ENCODE results near the gene TRIOBP.
"Not testable (repeated sequence)": the region's sequence is repeated elsewhere in the genome, so short reads cannot be mapped to it uniquely, and the experiment has no call there.

Gene TRIOBP

DNA sequence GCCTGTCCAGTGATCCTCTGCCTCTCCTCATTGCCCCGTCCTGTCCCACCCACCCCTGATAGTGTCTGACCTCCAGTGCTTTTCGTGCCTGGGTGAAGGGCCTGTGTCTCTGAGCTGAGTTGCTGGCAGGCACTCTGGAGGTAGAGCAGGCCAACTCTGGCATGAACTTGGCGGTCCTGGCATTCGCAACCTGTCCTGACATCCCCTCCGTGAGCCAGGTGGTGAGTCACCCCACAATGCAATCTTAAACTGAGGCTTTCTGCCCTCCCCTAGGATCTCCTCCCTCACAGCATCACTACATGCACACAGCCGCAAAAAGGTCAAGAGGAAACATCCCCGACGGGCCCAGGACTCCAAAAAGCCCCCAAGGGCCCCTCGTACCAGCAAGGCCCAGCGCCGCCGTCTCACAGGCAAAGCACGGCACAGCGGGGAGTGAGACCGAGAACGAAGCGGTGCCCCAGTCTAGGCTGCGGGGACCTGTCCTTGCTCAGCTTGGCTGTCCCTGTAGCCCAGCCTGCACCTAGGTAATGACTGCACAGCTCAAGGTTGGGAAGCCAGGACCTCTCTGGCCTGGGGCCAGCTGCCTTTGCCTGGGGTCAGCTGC, 5.8 kb upstream of the TRIOBP start:
- DNase-seq, result no peak

DNA sequence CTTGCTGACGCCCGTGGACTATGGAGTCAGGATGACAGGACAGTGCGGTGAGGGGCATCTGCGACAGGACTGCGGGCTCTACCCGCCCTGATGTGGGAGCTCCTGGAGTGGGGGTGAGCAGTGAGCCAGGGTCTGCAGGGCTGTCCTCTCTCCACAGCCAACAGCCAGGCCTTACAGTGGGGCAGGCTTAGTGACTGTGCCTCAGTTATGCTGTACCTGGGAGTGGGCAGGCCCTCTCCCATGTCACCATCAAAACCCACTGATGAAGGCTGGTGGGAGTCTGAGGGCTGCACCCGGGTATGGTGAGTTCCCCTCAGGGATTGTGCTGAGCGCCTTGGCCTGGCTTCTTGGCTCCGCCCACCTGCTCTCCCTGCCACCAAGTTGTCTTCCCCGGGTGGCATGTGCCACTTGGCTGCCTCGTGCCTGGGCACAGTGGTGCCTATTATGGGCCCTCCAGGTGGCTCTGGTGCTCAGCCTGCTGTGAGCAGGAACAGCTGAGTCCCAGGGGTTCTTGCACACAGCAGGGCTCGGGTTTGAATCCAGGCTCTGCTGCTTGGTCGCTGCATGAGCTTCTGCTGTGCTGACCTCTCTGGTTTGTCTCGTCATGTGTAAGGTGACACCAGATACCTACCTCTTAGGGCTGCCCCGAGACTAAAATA, 4.1 kb upstream of the TRIOBP start:
- no peak for DNase-seq

GRCh38 chr22:37694131-37694530, 2.7 kb upstream of the TRIOBP start:
- DNase-seq, result not testable (repeated sequence)

DNA sequence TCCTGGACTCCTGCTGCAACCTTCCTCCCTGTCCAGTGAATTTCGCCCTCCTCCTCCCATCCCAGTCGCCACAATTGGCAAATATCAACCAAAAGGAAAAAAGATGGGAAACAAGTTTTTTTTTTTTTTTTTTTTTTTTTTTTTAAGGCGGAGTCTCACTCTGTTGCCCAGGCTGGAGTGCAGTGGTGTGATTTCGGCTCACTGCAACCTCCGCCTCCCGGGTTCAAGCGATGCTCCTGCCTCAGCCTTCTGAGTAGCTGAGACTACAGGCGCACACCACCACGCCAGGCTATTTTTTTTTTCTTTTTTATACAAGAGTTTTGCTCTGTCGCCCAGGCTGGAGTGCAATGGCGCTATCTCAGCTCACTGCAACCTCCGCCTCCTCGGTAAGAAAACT, 590 bp upstream of the TRIOBP start:
- DNase-seq, result not testable (repeated sequence)

DNA sequence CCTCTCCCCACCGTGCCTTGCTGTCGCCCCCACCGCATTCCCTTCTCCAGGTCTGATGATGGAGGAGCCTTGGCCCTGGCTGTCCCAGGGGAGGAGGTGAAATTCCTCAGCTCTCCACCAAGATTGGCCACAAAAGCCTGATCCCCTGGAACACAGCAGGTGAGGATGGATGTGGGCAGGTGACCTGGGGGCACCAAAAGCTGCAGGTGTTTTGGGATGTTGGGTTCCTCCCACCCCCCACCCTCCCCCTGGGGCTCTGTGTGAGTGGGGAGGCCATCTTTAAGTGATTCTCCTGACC, 639 bp downstream of the TRIOBP start:
- no peak for DNase-seq

DNA sequence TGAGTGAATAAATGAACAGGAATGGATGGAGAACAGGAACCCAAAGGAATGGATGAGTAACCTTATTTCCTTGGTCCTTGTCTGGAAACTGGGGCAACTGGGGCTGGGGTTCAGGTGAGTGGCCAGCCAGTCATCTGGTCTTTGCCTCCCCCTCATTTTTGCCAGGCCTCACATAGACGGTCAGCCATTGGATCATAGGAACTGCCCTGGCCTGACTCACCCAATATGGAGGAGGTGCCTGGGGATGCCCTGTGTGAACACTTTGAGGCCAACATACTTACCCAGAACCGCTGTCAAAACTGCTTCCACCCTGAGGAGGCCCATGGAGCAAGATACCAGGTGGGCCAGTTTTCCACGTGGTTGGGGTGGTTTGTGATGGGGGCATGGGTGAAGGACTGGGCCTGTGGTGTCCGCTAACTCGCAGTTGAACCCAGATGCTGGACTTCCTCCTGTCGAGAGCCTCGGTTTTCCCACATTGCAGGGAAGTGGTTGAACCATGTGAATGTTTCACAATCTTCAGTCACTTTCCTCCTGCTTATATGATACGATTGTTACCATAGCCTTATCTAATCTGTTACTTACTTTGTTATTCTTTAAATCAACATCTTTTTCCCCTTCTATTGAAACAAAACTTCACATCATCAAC, 4.4 kb downstream of the TRIOBP start:
- no peak for DNase-seq

DNA sequence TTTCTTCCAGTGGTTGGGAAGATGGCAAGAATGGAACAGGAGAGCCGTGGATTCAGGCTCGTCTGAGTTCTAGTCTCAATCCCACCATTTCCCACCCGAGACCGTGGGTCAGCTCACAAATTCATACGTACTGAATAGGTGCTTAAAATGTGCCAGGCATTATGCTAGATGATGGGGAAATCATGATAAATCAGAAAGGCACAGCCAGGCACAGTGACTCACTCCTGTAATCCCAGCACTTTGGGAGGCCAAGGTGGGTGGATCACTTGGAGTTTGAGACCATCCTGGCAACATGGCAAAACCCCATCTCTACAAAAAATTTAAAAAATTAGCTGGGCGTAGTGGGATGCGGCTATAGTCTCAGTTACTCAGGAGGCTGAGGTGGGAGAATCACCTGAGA, 7.1 kb downstream of the TRIOBP start:
- no peak for DNase-seq

DNA sequence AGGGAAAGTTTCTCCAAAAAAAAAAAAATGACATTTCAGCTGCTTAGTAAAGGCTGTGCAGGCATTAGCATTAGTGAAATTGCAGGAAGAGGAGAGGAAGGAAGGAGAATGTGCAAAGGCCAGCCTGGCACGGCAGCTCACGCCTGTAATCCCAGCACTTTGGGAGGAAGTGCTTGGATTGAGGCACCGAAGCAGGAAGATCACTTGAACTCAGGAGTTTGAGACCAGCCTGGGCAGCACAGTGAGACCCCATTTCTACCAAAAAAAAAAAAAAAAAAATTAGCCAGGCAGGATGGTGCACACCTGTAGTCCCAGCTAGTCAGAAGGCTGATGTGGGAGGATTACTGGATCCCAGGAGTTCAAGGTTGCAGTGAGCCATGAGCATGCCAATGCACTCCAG, 7.8 kb downstream of the TRIOBP start:
- no peak for DNase-seq

- DNase-seq, result no peak
These were observed 8.4 kb downstream of the TRIOBP start for GRCh38 chr22:37705205-37705604.

DNA sequence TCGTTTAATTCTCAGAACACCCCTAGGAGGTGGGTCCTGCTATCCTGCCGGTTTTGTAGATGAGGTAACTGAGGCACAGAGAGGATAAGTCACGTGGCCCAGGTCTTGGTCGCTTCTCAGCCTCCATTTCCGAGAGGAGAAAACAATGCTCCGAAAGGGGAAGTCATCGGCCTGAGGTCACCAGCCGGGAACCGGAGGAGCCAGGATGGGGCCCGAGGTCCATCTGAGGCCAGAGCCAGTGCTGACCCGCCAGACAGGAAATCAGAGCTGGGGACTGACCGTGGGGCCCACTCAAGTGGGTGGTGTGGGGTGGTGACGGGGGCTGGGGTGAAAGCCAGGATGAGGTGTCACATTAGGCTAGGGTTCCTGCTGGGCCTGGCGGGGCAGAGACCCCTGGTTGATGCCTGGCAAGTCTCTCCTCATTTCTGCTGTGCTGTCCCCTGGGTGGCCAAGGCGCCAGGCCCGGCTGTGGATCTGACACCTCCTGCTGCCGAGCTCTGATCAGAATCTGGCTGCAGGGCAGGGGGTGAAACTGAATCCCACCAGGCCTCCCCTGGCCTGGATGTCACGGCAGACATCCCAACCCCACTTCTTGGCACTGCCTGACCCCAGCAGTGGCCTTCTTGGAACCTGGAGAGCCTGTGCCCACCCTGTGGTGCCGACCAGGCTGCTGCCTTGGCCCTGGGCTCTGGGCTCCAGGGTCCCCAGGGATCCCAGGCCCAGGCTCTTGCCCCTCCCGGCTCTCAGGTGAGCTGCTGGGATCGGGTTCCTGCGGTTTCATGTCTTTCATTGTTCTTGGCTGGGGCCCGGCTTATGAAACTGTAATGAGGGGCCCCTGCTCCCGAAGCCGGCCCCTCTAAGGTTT, 12.0 kb downstream of the TRIOBP start:
- DNase-seq, result no peak

GRCh38 chr22:37709445-37709765, 12.6 kb downstream of the TRIOBP start:
- DNase-seq, result no peak

GRCh38 chr22:37710675-37711074, 13.8 kb downstream of the TRIOBP start:
- DNase-seq, result no peak

DNA sequence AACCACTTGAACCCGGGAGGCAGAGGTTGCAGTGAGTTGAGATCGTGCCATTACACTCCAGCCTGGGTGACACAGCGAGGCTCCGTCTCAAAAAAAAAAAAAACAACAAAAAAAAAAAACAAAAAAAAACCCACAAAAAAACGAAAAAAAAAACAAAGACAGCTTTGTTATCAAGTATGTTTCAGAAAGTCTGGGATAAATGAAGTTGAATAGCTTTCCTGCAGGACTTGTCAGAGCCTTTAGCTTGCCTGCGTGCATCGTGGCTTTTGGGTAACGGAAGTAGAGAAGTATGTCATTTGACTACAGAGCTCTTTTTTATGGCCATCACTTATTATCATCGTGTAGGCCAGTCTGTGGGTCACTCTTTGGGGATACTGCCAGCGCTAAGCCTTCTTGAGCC, 14.6 kb downstream of the TRIOBP start:
- no peak for DNase-seq

GRCh38 chr22:37713761-37714160, 16.9 kb downstream of the TRIOBP start:
- DNase-seq, result no peak

- no peak for DNase-seq
These were observed 17.8 kb downstream of the TRIOBP start for GRCh38 chr22:37714634-37715033.

DNA sequence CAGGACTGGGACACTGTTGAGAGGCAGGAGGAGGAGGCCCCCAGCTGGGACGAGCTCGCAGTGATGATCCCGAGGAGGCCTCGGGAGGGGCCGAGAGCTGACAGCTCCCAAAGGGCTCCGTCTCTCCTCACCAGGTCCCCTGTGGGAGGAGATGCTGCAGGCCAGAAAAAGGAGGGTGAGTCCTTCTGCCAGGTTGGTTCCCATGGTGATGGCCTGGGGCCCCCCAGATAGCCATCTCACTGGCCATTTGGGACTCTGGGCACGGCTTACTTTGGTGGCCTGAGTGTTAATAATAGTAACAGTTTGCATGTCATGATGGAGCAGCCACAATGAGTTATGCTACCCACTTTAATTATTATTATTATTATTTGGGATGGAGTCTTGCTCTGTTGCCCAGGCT, 18.9 kb downstream of the TRIOBP start:
- DNase-seq, result no peak

DNA sequence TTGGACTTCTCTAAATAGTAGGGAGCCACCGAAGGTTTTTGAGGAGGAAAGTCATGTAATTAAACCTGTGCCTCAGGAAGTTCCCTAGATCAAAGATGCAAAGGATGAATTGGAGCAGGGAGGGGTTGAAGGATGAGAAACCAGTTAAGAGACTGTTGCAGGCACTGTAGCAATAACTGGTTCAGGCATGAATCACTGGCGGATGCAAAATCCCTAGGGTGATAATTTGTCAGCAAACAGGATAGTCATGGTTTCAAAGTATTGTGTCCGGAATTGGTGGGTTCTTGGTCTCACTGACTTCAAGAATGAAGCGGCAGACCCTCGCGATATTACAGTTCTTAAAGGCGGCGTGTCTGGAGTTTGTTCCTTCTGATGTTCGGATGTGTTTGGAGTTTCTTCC, 19.9 kb downstream of the TRIOBP start:
- DNase-seq, result no peak

GRCh38 chr22:37717235-37717634, 20.4 kb downstream of the TRIOBP start:
- DNase-seq, result not testable (repeated sequence)

GRCh38 chr22:37717746-37718305, 21.0 kb downstream of the TRIOBP start:
- DNase-seq, result not testable (repeated sequence)

GRCh38 chr22:37725551-37726240, 28.8 kb downstream of the TRIOBP start:
- DNase-seq, result no peak

DNA sequence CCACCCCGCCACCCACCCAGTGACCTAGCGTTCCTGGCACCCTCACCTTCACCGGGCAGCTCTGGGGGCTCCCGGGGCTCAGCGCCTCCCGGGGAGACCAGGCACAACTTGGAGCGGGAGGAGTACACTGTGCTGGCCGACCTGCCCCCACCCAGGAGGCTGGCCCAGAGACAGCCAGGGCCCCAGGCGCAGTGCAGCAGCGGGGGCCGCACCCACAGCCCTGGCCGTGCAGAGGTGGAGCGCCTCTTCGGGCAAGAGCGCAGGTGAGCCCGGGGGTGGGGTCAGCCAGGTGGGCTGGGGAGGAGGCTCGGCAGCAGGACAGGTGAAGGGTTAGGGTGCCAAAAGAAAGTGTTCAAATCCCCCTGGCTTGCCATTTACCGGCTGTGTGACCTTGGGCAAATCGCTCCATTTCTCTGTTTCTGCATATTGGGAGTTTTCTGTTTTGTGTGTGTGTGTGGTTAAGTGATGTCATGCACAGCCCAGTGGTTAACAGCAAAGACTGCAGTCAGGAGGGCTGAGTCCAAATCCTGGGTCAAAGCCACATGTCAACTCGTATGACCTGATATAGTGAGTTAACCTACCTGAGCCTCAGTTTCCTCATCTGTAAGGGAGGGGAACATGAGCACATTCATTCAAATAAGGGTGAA, 29.5 kb downstream of the TRIOBP start:
- no peak for DNase-seq

GRCh38 chr22:37728620-37729019, 31.8 kb downstream of the TRIOBP start:
- DNase-seq, result no peak

All from SHP77 treated with DMSO at 0.1 percent for 48 hours (cell line).